NCI-H2196 (cell line): ENCODE data around the gene THPO.

Experiments
- DNase-seq: peaks from one replicate; lab custom pipeline; 2025; ENCODE audit not compliant: unreplicated experiment; lab: John Stamatoyannopoulos, UW

THPO gene

DNA sequence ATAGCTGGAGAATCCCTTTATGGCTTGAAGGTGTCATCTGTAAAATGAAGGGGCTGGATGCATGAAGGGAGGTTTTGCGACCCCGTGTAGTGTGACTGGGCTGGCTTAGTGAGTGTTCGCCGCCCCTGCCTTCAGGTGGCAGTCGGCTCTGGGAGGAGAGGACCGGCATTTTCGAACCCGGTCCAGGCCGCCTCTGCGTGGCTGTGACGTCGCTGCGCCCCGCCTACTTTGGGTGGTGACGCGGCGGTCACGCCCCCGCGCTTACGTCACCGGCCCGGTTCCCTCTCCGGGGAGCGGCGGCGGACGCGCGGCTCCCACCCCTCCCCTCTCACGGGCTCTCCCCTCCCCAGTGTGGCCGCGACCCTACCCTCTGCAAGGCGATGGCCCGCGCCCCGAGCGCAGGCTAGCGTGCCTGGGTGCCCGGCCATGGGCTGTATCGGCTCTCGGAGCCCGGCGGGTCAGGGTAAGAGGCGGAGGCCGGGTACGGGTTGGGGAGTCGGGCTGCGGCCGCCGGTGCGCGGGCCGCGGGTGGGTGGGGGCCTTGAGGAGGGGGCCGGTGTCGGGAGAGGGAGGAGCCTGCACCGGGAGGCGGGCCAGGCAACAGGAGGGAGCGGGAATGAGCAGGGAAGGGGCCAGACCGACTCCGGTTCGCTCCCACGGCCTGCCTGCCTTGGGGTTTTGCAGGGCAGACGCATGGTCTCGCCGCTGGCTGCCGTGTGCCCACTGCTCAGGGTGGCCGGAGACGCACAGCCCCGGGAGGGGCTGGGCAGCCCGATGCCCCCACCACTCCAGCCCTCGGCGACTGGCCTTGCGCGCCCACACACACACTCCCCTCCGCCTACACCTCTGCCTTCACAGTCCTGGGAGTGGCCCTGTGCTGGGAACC lies 42.1 kb downstream of the THPO start:
- peak; percentile 99 for DNase-seq

- DNase-seq: peak; percentile 75
Measured at GRCh38 chr3:184335291-184335660, 42.7 kb downstream of the THPO start.

GRCh38 chr3:184334470-184335158 lies 43.4 kb downstream of the THPO start:
- DNase-seq: no peak

DNA sequence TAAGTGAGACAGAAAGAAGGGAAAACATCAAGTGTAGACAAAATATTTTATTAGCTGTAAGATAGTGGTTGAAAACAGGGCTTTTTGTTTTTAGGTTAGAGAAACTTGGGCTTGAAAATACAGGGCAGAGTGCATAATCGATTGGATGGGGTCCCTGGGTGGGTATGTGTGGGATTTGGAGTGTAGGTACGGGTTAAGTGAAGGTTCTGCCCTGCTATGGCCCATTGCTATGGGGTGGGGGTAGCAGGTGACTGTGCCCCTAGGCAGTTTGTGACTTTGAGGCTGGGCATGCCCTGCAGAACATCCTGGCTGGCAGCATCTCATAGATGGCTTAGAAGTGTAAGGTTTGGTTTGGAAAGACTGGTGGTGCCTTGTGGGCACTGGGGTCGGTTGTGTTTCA lies 44.3 kb downstream of the THPO start:
- DNase-seq: no peak

- no peak for DNase-seq
Measured at GRCh38 chr3:184333190-184333589, 44.8 kb downstream of the THPO start.

DNA sequence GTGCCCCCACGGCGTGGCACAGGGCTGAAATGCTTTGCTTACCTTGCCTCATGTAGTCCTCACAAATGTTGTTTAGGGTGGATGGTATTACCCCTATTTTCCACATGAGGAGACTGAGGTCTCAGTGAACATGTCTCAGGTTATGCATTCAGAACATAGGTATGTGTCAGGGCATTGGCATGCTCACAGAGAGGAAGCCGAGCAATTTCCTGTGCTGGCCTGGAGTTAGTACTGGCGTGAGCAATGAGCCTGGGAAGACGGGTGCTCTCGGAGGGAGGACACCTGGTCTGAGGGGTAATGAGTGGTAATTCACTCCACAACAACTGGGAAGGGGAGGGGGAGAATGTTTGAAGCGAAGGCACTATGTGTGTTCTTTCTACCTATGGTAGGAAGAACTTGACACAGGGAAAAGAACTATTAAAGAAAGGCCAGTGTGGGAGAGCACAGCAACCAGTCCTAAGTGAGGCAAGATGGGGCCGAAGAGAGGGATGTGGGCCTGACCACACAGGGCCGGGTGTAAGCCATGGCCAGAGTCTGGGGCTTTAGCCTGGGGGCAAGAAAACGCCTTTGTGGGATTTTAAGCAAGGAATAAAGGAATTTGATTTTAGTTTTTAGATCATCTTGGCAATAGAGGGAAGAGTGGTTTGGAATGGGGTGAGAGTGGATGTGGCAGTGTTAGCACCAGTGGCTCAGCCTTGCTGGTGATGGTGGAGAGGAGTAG lies 45.5 kb downstream of the THPO start:
- DNase-seq: no peak

DNA sequence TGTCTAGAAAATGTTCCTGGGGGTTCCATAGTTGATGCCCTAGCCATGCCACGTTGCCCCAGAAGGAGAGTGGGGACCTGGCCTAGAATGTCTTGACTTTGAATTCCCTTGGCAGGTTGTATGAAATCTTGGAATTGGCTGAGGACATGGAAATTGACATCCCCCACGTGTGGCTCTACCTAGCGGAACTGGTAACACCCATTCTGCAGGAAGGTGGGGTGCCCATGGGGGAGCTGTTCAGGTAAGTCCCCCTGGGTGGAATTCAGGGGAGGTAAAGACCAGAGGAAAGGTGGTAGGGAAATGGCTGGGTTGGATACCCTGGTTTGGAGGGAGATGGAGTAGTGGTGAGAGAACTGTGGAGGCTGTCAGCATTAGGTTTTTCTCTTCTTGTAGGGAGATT lies 49.5 kb downstream of the THPO start:
- no peak for DNase-seq

DNA sequence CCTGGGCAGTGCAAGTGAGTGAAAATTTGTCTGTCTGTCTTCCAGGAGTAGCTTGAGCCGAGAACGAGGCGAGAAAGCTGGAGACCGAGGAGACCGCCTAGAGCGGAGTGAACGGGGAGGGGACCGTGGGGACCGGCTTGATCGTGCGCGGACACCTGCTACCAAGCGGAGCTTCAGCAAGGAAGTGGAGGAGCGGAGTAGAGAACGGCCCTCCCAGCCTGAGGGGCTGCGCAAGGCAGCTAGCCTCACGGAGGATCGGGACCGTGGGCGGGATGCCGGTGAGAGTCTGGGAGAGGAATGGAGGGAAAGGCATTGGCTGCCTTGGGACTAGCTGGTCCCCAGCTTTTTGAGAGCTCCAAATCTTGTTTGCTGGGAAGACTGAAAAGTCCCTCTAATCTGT lies 50.8 kb downstream of the THPO start:
- DNase-seq: no peak

- no peak for DNase-seq
Measured at GRCh38 chr3:184325715-184326369, 52.2 kb downstream of the THPO start.

DNA sequence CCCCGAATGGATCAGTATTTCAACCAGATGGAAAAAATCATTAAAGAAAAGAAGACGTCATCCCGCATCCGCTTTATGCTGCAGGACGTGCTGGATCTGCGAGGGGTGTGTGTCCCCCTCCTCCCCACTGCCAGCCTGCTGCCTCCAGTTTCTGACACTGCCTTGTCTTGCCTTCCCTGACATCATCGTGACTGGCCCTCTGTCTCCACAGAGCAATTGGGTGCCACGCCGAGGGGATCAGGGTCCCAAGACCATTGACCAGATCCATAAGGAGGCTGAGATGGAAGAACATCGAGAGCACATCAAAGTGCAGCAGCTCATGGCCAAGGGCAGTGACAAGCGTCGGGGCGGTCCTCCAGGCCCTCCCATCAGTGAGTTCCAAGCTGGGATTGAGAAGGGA lies 52.7 kb downstream of the THPO start:
- no peak for DNase-seq

- DNase-seq: no peak
Measured at GRCh38 chr3:184323696-184324095, 54.3 kb downstream of the THPO start.

GRCh38 chr3:184322731-184323487 lies 55.1 kb downstream of the THPO start:
- DNase-seq: no peak
